Measurements from ENCODE around the gene PNPLA5.

PNPLA5 gene

DNA sequence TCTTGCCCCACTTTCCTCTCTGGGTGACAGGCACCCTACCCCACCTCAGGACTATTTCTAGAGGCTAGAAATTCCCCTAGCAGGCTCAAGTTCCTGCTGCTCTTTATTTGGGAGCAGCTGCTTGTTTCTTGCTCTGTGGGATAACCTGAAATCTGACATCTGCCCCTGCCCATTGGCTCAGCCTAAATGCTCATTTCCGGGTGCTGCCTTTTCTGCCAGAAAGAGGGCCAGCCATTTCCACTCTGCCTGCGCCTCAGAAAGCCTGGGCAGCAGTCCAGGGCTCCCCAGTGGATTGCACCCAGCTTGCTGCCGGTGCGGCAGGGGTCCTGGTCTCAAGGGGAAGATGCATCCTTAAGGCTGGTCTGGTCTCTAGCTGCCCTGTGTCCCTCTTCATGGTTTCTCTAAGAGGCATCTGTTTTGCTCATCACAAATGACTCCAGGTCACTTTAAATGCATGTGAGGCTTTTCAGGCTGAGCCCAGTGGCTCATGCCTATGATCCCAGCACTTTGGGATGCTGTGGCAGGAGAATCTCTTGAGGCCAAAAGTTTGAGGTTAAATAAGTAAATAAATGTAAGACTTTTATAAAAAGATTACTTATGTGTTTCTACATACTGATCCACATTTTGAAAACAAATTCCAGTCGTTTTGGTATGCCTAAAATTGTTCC lies 10.3 kb upstream of the PNPLA5 start:
- DNase-seq, result no peak

DNA sequence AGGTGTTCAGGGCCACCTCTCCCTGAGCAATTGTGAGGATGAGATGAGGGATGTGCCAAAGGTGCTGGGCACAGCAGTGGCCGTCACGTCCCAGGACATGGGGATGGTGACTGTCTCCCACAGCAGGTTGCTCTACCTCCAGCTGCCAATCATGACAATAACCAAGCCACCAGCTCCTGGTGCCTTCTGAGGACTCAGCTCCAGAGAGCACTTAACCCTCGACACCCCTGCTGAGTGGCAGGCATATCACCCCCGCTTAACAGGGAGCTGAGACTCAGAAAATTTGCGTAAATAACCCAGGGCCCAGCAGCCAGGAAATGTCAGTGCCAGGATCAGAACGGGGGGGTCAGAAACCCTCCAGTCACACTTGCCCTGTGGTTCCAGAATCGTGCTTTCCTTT lies 8.4 kb upstream of the PNPLA5 start:
- DNase-seq, result no peak

DNA sequence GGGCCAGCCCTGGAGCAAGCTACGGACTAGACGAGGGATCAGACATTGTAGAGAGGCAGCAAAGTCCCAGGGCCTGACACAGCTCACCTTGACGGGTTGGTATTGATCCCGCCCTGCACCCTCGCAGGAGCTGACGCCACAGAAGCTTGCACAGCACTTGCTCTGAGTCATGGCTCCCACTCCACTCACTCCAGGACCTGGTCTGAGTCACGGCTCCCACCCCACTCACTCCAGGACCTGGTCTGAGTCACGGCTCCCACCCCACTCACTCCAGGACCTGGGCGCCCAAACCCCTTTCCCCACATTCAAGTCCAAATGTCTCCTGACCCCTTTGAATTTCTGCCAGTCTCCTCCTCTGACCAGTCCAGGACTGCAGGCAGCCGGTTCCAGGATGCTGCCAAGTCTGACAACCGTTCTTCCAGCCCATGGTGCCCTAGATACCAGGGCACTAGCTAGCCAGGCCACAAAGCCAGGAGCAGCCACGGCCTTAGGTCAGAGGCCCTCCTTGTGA lies 6.0 kb upstream of the PNPLA5 start:
- no peak for DNase-seq

DNA sequence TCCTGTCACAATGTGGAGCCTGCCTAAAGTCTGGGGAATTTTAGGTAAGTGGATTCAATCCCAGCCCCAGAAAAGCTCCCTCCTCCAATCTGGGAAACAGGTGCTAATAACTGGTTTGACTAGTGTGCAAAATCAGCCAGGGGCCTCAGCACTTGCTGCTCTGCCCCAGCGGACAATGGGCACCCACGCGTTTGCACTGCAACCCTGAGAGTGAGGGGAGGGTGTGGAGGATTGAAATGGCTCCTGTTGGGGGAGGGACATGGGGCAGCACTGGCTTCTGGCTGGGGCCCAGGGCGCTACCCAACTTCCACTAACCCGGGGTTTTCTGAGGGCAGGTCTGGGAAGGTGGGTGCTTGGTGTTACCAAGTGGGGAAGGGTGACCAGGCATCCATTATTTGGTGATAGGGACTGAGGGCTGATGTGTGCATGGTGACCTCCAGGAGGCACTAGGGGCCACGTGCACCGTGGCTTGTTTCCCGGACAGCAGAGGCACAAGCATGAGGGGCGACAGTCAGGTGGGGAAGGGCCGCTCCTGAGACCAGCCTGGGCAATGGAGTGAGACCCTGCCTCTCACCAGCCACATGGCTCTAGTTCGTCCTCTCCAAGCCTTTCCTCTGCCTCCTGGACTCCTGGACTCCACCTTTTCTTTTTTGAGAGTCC lies 4.3 kb upstream of the PNPLA5 start:
- peak in 2 of 4 experiments; percentile 13 to 17 for DNase-seq

DNA sequence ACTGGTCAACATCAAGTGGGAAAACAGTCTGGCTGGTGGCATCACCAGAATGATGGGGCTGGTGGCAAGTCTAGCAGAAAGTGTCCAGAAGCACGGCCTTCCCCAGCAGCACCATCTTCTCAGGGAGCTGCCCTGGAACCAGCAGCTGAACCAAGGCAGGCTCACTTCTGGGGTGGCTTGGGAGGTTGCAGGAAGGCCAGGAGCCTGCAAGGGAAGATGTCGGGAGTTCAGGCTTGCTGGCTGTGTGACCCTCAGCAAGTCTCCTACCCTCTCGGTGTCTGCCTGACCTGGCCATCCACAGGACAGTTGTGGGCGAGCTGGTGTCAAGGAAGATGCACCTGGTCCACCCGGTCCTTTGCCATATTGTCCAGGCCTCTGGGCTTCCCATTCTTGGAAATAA lies 2.3 kb upstream of the PNPLA5 start:
- DNase-seq, result no peak

DNA sequence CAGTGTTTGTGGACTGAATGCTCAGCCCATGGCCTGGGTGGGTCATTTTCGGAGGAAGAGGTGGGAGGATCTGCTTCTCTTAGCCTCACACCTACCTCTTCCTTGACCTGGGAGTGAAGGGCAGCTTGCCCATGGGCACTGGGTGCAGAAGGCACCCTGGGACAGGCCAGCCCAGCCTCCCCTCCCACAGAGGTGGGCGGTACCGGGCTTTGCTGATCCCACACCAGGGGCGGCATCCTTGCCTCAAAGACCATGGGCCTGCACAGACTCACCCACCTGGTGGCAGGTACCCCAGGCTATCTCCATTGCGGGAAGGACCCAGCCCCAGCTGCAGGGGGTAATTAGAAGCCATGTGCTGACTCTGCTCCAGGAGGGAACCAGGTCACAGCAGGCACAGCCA lies 1.5 kb upstream of the PNPLA5 start:
- DNase-seq, result no peak

DNA sequence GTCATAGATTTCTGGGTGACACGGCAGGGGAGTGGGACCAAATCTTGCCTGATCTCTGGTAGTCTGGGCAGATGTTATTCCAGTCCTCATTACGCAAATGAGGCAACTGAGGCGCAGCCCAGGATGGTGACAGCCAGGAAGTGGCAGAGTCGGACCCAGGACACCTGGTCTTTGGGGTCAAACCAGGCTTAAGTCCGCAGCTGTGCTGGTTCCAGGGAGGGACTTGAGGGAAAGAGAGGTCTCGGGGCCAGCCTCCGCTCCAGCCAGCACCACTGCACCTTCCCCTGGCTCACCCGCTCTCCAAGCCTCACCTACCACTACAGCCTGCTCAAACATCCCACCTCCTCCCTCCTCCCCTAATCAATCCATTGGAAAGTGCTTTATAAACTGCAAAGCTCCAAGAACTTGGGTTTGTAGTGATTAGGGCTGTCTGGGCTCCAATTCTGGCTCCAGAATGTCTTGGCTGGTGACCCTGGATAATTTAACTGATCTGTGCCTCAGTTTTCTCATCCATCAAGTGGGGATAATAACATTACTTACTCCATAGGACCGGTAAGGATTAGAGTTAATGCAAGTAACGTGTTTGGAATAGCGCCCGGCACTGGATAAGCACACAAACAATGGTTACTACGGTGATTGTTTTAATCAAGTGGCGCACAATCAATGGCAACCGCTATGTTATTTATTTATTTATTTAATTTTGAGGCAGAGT lies 526 bp upstream of the PNPLA5 start:
- no peak for DNase-seq

DNA sequence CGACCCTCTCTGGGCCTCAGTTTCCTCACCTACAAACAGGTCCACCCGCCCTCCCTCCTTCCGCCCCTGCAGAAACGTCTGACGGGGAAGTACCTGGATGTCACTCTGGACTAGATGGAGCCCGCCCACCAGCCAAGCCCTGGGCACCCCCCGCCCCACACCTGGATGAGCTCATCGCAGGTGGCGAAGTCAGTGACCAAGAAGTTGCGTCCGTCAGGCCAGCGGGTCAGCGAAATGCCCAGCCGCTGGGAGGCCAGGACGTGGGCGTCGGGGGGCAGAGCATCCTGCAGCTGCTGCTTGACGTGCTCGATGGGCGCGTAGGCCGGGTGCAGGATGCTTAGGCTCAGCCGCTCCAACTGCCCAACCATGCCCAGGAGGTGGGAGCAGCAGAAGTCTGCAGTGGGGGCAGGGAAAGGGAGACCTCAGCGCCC lies 897 bp downstream of the PNPLA5 start:
- no peak for DNase-seq

DNA sequence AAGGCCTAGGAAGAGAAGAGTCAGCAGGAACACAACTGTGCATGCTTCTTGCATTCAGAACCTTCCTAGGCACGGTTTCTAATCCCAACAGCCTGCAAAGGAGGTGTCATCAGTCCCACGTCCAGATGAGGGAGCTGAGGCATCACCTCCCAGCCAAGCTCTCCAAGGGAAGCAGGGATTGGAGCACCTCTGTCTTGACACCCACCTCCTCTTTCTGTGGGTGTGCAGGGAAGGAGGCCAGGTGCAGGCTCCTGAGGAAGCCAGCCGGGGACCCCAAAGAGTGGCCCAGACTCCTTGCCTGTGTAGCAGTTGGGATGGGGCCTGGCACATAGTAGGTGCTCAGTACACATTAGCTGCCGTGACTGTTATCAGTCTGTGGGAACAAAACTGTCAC lies 2.0 kb downstream of the PNPLA5 start:
- DNase-seq, result no peak

DNA sequence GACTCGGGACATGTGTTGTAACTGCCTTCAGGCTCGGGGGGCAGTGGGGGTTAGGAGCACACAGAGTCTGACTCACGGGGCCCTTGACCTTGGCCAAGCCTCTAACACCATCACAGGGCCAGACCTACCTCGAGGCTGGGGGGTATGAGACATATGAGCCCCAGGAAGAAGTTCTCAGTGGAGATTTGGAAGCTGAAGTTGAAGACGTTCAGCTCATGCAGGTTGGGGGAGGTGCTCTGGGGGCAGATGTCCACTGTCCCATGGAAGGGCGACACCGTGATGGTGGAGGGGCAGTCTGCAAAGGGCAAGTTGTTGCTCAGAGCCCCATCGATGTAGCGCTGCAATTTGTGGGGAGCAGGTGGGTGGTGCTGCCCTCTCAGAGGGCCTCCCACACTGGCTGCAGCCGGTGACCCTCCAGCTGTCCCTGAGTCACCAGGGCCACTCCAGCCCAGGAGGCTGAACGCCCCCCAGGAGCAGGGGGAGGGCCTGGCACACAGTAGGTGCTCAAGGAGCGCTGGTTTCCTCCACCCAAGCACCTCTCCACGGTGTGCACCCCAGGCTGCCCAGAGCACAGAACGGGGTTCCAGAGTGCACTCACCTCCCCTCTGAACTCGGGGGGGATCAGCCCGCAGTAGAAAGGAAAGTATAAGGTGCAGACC lies 2.5 kb downstream of the PNPLA5 start:
- DNase-seq, result no peak

DNA sequence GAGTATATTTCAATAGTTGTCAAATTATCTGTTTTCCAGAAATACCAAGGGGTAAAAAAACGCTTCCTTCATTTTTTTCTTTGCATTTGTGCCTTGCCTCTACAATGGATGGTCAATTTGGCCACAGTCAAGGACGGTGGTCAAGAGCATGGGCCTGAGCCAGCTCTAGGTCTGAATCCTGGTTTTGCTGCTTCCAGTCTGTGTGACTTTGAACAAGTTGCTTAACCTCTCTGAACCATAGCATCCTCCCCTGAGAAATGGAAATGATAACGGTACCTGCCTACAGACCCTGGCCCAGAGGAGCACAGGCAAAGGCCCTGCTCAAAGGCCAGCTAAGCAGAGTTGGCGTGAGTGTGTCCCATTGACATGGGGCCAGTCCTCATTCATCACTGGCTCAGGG lies 3.1 kb downstream of the PNPLA5 start:
- no peak for DNase-seq

DNA sequence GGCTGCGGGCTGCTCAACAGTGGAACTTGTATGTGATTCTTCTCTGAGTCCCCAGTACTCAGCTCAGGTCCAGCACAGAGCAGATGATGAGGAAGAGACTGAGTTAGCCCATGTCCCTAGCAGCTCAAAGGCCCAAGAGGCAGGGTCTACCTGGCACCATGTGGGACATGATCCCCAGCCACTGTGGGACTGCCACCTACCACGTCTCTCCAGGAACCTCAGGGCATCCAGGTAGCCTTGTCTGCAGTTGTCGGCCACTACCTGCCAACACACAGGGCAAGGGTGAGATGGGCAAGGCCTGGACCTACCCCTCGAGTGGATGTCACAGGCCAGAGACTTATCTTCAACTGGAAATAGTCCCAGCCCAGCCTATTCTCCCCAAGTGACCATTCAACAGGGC lies 4.4 kb downstream of the PNPLA5 start:
- no peak for DNase-seq

DNA sequence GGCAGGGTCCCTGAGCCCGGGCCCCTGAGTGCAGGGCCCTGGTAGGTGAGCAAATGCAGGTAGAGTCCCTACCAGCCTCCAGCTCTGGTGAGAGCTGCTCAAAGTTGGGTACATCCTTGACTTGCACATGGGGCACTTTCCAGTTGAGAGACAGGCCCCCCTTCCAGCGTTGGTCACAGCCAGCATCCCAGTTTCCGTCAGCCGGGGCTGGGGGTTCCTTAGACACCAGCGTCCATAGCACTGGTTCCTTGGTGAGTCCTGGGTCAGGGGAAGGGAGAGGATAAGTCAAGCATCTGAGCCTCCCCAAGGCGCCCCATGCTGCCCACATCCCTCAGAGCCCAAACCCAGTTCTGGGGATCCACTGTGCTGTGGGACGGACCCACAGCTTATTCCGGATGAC lies 5.6 kb downstream of the PNPLA5 start:
- DNase-seq, result no peak

DNA sequence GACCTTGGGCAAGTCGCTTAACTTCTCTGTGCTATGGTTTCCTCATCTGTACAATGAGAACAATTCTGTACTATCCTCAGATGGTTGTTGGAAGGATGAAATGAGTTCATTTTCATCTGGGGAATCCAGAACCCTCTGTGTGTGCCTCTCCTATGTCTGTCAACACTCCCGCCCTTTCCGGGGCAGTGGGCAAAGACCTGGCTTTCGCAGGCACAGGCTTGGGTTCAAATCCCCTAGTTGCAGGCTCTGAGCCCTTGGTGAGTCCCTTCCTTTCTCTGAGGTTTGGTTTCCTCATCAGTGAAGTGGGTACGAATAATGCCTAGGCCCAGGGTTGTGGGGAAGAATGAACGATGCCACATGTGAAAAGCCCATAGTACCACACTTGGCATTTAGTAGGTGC lies 6.0 kb downstream of the PNPLA5 start:
- no peak for DNase-seq

DNA sequence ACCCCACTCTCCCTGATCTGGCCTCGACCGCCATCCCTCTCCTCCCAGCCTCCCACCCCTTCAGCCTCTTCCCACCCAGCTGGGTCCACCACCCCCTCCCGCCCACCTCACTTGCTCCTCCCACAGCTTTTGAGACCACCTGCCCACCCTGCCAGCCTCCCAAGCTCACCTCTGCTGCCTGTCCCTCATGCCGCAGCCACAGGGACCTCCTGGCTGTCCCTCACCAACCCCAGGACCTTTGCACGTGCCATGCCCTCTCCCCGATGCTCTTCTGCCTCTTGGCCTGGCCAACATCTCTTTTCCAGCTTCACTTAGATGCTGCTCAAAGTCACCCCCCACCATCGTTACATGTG lies 6.5 kb downstream of the PNPLA5 start:
- DNase-seq, result no peak

DNA sequence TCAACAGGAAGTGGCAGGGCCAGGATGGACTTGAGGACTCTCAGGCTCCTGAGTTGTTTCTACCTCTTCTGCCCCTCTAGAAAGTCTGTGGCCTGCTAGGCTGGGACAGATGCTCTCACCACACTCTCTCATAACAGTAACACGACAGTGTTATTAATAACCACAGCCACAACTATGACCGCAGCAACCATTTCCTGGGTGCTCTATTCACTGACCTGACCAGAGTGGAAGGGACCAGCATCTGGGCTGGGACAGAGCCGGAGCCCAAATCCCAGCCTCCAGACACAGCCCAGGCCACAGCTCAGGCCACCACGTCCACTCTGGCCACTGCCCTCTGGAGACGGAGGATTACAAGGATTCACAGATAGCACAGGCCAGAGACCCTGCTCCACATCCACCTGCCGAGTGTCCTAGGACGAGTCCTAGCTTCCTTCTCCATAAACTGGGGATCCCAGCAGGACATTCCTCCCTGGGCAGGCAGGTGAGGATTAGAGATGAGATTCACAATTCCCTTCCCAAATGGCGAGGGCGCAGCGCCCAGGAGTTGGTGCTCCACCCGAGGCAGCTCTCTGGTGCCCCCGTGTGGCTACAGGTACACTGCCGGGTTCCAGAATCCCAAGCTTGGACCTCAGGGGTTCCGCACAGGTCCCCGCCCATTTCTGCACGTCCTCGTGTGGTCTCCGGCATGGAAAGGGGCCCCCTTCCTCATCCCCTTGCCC lies 7.1 kb downstream of the PNPLA5 start:
- DNase-seq, result peak; percentile 56 to 82 (median 70)

DNA sequence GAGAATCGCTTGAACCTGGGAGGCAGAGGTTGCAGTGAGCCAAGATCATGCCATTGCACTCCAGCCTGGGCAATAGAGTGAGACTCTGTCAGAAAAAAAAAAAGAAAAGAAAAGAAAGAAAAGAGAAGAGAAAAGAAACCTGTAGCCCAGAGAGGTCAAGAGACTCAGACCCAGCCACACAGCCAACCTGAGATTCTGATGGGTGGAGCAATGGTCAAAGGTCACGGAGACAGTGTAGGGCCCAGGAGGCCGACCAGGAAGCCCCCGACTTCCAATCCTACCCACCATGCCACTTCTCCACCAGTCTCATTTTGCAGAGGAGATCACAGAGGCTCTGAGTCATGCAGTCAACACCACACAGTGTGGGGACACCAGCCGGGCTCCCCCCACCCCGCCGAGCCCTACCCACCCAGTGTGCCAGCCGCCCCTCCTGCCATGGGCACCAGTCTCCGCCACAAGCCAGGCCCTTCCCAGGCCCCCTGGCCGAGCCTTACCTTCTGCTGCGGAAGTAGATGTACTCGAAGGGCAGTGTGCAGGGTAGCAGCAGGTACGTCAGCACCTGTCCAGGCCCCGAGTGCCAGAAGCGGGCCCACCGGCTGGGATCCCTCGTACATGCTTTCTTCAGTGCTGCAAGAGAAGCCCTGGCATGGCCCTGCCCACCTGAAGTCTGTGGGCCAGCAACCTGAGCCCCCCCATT lies 7.9 kb downstream of the PNPLA5 start:
- no peak for DNase-seq

DNA sequence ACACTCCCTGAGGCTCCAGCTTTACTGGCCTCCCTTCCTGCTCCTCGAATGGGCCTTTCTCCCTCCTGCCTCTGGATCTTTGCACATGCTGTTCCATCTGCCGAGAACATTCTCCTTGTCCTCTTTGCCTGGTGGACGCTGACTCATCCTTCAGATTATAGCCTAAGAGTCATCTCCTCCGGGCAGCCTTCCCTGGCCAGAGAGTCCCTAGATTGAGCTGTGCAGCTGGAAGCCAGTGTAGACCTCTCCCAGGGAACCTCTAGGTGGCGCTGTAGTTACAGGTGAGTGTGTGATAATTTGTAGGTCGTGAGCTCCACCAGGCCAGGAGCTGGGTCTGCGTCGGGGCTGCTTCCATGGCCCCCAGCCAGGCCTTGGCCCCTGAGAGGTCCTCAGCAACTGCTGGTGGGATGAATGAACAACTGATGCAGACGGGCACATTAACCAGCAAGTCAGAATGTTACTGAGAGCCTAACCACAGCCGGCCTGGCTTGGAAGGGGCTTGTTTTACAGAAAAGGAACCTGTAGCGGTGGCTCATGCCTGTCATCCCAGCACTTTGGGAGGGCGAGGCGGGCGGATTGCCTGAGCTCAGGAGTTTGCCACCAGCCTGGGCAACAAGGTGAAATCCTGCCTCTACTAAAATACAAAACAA lies 8.7 kb downstream of the PNPLA5 start:
- peak; percentile 56 to 79 (median 65) for DNase-seq

DNA sequence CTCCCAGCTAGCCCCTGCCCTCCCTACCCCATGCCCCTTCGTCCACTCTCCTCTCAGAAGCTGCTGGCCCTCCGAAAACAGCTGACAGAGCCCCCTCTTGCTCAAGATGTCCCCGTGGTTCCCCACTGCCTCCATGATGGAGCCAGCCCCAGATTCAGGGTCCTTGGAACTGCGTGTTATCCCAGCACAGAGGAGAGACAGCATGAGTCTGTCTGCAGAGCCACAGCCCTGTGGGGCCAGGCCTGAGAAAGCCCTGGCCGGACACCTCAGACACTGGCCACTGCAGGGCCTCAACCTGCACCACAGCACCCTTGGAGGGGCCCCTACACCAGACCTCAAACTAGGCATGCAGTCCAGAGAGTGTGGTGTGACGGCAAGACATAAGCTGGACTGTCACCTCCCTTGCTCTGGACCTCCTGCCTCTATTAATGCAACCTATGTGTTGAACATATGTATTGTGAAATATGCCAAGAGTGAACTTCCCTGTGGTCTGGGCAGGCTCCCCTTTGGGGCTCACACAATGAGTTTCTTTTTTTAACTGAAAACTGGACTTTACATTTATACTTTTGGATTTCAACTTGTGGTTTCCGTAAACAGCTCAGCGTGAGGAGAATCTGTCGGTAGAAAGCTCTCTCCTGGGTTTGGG lies 9.6 kb downstream of the PNPLA5 start:
- no peak for DNase-seq

DNA sequence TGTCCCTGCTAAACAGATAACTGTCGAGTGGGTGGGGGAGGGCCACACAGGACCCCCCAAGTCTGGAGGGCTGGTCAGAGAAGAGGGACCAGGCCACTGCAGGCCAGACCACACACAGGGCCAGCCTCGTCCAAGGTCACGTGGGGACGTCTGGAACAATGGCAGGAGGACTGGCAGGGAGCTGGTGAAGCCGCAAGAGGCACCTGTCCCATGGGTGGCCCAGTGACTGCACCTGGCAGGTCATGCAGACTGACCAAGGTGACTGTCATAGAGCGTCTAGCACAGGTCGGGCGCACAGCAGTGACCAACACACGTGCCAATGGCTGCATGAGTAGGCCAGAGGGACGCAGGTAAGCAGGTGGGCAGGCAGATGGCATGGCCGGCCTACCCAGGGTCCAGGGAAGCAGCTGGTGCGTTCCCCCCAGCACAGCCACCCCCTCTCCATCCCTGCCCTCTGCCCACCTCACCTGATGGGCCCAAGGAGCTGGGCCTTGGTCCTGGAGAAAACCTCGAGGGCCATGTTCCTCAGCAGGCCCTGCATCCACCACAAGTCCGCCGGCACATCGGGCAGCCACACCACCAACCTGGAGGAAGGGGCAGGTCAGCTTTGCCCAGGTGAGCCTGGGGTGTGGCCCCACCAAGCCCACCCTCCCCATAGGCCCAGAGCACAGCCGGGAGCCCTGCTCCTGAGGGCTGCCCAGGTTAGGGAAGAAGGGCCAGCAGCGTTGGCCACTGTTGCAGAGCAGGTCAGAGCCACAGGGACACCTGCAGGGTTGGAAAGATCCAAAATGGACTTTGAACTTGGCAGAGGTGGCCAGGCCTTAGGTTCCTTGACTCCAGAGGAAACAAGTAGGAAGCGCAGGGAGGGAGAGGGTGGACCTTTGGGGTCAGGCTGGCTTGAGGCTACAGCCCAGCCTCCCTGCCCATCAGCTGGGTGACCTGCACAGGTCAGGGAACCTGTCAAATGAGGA lies 10.4 kb downstream of the PNPLA5 start:
- DNase-seq, result no peak

Measured in suppressor macrophage (primary cell).